Measurements from ENCODE around the gene RFT1.

DNA sequence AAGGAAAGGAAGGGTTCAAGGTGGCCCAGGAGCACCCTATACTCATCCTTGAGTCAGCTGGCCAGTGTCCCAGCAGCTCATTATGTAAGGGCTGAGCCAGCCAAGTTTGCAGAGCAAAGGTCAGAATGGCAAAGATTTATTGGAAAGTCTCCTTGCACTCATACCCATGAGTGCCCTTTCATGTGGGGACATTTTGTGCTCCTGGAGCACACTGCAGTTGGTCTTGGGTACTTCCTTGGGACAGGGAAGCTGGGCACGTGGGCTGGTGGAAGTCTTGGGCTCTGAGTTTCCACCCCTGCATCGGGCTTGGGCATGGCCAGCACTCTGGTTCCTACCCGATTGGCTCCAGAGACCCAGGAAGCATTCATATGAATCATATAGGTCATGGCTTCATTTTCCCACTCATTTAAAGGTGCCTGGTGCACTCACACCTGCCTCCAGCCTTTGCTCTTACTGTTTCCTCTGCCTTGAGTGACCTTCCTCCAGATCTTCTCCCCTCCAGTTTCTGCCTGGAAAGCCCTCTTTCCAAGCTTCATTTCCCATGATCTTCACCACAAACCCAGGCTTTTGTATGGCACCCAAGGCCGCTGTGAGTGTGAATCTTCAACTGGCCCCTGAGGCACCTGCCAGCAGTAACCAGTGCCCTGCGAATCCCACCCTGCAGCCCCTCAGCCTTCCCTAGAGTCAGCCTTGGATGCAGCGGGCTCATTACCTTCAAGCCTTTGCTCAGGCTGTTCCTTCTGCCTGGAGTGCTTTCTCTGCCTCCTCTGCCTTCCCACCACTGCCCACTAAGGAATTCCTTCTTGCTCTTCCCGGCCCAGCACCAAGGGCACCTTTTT lies 20.2 kb upstream of the RFT1 start:
- TF ChIP-seq CTCF (IDR thresholded peaks at IDR 0.05) (no peak), EZH2 (IDR thresholded peaks at IDR 0.05) (no peak), EZH2phosphoT487 (IDR thresholded peaks at IDR 0.05) (no peak)

All from neural progenitor cell (in vitro differentiated cells).